Testis (tissue), 3 donors: ENCODE results near the gene GSN. TPM values are rescaled to one million over a fixed set of nuclear protein-coding genes. Genes with fewer than 3 reads are reported as not detected.

ENCODE experiments used
- DNase-seq: peaks from one replicate; pipeline ENCODE4 v3.0.0-alpha.2; 2019
- H3K27ac ChIP-seq, 2 donors: fragments of 200-600 bp; sonication (generic); one replicate each; pipeline ENCODE4 v1.5.1; 2019
- H3K27me3 ChIP-seq: fragments of 200-600 bp; sonication (generic); one replicate; pipeline ENCODE4 v1.5.1; 2019
- H3K36me3 ChIP-seq: fragments of 200-600 bp; sonication (generic); one replicate; pipeline ENCODE4 v1.5.1; 2017; ENCODE audit warnings: low read depth; ENCODE audit errors: missing control alignments
- H3K4me1 ChIP-seq: fragments of 200-600 bp; sonication (generic); one replicate; pipeline ENCODE4 v1.5.1; 2019
- H3K4me3 ChIP-seq, 2 donors: fragments of 200-600 bp; sonication (generic); one replicate each; pipeline ENCODE4 v1.5.1; 2017 to 2019
- H3K9me3 ChIP-seq: fragments of 200-600 bp; sonication (generic); one replicate; pipeline ENCODE4 v1.5.1; 2017
- POLR2A ChIP-seq: fragments of 450-650 bp; IDR thresholded peaks from one replicate; pipeline ENCODE4 v1.6.1; 2017; ENCODE audit warnings: antibody characterized with exemption, mild to moderate bottlenecking, moderate library complexity
- WGBS, 2 donors: methylation state at CpG; one replicate each; pipeline ENCODE4 v1.1.5; 2018; 5-methylcytosine and 5-hydroxymethylcytosine counted together
- intact Hi-C: fragments of 100-400 bp; cut with DNase I; formaldehyde crosslinking; loops from one replicate; pipeline ENCODE4 v1.15.1; 2023; ENCODE audit warnings: low total_unique reads
- polyA plus RNA-seq: library from polyadenylated mRNA; stranded (reverse); fragments of 350-450 nt; fragmentation: Illumina TruSeq; extraction: RNeasy Lipid Tissue Mini Kit (QIAGEN cat#74804); gene quantifications from one replicate; pipeline ENCODE4 v1.2.3, GENCODE V29; 2014; ENCODE audit warnings: low read depth, low replicate concordance; ENCODE audit not compliant: insufficient read depth
- total RNA-seq, 2 donors: library from RNA; depleted of rRNA; stranded (reverse); fragments of >200 nt; gene quantifications; one replicate each; pipeline ENCODE4 v1.2.3, GENCODE V29; 2016
- TF ChIP-seq, protein P1 (sequence below), 3 experiments: fragments of 450-650 bp in 2 of 3; fragments of 200-600 bp in 1 of 3; sonication (generic) in 1 of 3; IDR thresholded peaks; one replicate each; pipeline ENCODE4 v1.5.1; 2016 to 2019; ENCODE audit warnings: antibody characterized with exemption in 3 of 3, mild to moderate bottlenecking in 2 of 3, moderate library complexity in 1 of 3

GSN gene
- total and polyA plus RNA-seq, 3 donors from 2014 or later, result 206 to 392 (median 356) TPM

DNA sequence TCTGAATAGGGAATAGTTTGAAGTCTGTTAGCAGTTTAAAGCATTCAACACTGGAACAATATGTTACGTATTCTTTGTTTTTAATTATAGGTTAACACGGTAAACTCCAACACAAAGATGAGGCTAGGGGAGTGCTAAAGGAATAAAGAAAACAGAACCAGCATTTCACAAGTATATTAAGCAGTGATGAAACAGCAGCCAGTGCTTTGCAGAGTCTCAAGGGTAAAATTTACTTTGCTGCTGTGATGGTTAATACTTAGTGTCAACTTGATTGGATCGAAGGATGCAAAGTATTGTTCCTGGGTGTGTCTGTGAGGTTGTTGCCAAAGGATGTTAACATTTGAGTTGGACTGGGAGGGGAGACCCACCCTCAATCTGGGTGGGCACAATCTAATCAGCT lies 30.0 kb upstream of the GSN start:
- no peaks in the 10 kb centered on the region for H3K9me3 ChIP-seq
- TF ChIP-seq, protein P1, sequence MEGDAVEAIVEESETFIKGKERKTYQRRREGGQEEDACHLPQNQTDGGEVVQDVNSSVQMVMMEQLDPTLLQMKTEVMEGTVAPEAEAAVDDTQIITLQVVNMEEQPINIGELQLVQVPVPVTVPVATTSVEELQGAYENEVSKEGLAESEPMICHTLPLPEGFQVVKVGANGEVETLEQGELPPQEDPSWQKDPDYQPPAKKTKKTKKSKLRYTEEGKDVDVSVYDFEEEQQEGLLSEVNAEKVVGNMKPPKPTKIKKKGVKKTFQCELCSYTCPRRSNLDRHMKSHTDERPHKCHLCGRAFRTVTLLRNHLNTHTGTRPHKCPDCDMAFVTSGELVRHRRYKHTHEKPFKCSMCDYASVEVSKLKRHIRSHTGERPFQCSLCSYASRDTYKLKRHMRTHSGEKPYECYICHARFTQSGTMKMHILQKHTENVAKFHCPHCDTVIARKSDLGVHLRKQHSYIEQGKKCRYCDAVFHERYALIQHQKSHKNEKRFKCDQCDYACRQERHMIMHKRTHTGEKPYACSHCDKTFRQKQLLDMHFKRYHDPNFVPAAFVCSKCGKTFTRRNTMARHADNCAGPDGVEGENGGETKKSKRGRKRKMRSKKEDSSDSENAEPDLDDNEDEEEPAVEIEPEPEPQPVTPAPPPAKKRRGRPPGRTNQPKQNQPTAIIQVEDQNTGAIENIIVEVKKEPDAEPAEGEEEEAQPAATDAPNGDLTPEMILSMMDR (IDR thresholded peaks at IDR 0.05), result no peak
- no peak for TF ChIP-seq POLR2A

DNA sequence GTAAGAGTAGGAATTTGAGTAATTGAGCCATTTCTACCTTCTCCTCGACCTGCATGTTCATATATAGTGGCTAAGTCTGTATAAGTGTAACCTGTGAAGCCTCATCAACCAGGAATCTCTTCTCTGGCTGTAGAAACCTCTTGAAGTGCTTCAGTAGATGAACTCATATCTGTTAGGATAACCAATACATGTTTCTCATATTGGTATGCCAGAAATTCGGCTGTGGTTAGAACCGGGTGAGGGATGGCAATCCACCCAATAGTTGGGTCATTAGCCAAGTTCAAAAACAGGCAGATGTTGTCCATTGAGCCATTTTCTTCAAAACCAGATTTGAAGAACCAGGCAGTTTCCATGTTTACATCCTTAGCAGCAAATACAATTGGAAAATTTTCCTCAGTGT lies 28.9 kb upstream of the GSN start:
- Histone ChIP-seq H3K27ac (no peak overlapping the region), H3K36me3 (no peaks in the 10 kb centered on the region), H3K4me3 (no peak overlapping the region), H3K27me3 (no peaks in the 10 kb centered on the region), H3K4me1 (no peaks in the 10 kb centered on the region), H3K9me3 (no peaks in the 10 kb centered on the region)
- WGBS, 2 donors, result 90 to 98% methylated on average over 3 of the region's 3 CpGs
- no peak for TF ChIP-seq POLR2A
- DNase-seq, result no peak
- intact Hi-C loops, result no loop called here

More for the DNA sequence above, 30.0 kb upstream of the GSN start:
- DNase-seq, result no peak
- H3K27ac ChIP-seq, result no peak overlapping the region
- 80 to 86% methylated on average over 3 of the region's 3 CpGs for WGBS, 2 donors
- H3K27me3 ChIP-seq, result no peaks in the 10 kb centered on the region
- no peaks in the 10 kb centered on the region for H3K36me3 ChIP-seq
- intact Hi-C loops, result no loop called here
- H3K4me1 ChIP-seq, result no peaks in the 10 kb centered on the region
- H3K4me3 ChIP-seq, result no peak overlapping the region

DNA sequence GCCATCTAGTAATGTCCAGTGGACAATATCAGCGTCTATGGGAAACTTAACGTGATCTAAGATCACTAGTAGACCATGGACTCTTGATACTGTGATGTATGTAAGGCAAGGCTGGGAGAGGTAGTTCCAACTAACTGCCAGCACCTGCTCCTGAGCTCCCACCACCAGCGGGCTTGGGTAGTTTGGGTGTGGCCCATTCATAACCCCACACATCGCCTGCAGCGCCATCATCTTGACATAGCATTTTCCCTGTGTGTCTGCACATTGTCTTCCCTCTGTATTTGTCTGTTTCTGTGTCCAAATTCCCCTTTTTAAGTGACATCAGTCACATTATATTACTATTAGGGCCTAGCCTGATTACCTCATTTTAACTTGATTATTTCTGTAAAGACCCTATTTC lies 28.1 kb upstream of the GSN start:
- no peak for DNase-seq
- 96 to 100% methylated on average over 5 of the region's 5 CpGs for WGBS, 2 donors
- Histone ChIP-seq H3K4me3 (no peak overlapping the region), H3K27me3 (no peaks in the 10 kb centered on the region), H3K4me1 (no peaks in the 10 kb centered on the region), H3K9me3 (no peaks in the 10 kb centered on the region), H3K36me3 (no peaks in the 10 kb centered on the region), H3K27ac (no peak overlapping the region)
- no peak for TF ChIP-seq POLR2A
- TF ChIP-seq, protein P1 (IDR thresholded peaks at IDR 0.05), result no peak
- intact Hi-C loops, result no loop called here

DNA sequence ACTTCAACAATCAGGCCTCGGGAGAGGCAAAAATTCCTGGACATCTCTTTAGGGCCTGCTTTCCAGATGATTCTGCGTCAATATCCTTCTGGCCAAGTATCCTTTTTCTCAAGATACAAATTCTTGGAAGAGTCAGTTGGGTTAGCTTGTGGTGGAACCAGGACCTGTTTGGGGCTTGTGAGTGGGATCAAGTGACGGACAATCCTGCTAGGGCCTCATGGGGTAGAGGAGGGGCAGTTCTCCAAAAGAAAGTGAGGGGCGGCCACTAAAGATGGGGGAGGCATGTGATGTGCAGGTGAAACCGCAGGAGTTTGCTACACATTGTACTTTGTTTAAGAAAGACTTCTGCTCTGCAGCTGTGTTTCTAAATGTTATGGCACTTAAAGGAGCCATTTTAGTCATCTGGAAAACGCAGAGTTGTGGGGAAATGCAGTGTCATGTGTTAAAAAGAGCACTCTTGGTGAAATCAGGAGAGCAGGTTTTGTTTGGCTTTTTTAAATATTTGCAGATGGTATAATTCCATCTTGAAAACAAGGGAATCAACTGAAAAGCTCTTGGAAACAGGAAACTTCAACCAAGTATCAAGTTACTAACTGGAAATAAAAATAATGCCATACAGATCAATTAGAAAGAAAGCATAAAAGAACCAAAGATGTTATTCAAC lies 27.4 kb upstream of the GSN start:
- 83 to 91% methylated on average over 6 of the region's 6 CpGs for WGBS, 2 donors
- TF ChIP-seq POLR2A, result no peak
- TF ChIP-seq, protein P1 (IDR thresholded peaks at IDR 0.05), result no peak
- no peak for DNase-seq
- Histone ChIP-seq H3K27me3 (no peaks in the 10 kb centered on the region), H3K4me1 (no peaks in the 10 kb centered on the region), H3K27ac (no peak overlapping the region), H3K9me3 (no peaks in the 10 kb centered on the region), H3K36me3 (no peaks in the 10 kb centered on the region), H3K4me3 (no peak overlapping the region)
- intact Hi-C loops, result no loop called here

DNA sequence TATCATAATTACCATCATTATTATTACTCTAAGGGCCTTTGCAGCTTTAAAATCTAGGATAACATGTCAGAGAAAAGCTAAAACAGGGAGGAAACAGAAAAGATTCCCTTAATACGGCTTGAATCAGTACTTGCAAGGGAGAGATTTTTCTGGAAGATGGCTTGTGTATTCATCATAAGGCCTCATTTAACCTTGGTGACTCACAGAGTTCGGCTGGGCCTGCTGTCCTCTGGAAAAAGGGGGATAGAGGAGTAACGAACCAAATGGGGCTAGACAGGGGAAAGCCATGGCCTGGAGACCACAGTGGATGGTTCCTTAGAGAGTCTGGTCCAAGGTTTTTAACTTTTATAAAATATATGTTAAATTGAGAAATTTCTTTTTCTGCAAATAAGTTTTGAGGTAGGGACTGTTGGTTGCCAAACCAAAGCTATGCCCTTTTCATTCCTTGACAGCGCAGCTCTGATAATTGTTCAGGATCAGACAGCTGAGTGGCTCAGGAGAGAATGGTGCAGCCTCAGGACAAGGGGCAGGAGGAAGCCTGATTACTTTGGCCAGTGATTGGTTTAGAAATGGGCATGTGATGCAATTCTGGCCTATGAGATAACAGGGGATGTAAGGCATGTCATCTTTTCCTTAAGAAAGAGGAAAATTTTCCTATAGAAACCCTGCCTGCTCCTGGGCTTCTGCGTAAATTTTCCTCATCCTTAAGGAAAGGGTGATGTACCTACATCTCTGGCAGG lies 25.6 kb upstream of the GSN start:
- H3K27me3 ChIP-seq, result no peaks in the 10 kb centered on the region
- H3K4me3 ChIP-seq, result no peak overlapping the region
- H3K36me3 ChIP-seq, result no peaks in the 10 kb centered on the region
- no peaks in the 10 kb centered on the region for H3K4me1 ChIP-seq
- DNase-seq, result no peak
- no peak overlapping the region for H3K27ac ChIP-seq
- H3K9me3 ChIP-seq, result no peaks in the 10 kb centered on the region
- 71 to 77% methylated on average over 5 of the region's 5 CpGs for WGBS, 2 donors
- TF ChIP-seq, protein P1 (IDR thresholded peaks at IDR 0.05), result no peak
- no peak for TF ChIP-seq POLR2A
- intact Hi-C loops, result no loop called here
